ENCODE measurements around the gene MGRN1. TPM values are rescaled to one million over a fixed set of nuclear protein-coding genes. Genes with fewer than 3 reads are reported as not detected.
A peak's percentile ranks its signal among the peaks of the same experiment; 100 is the strongest.

MGRN1 gene
- total RNA-seq, 1 donor from 2014 or later: 79.7 TPM

GRCh38 chr16:4655801-4656200, 31.2 kb downstream of the MGRN1 start:
- H3K4me3 Mint-ChIP-seq: no peak overlapping the region
- H3K27ac Mint-ChIP-seq (ENCODE audit: unreplicated experiment): no peak overlapping the region
- H3K9me3 Mint-ChIP-seq: no peaks in the 10 kb centered on the region
- DNase-seq (ENCODE audit: low read depth, low spot score): no peak
- peaks cover under 1% of the 10 kb centered on the region for H3K4me1 Mint-ChIP-seq
- peaks cover 2% of the 10 kb centered on the region for H3K36me3 Mint-ChIP-seq (ENCODE audit: low read depth)
- TF ChIP-seq CTCF (conservative IDR thresholded peaks at IDR 0.05): no peak
- no peaks in the 10 kb centered on the region for H3K27me3 Mint-ChIP-seq (ENCODE audit: low read depth)

GRCh38 chr16:4656221-4656620, 31.6 kb downstream of the MGRN1 start:
- Mint-ChIP-seq H3K36me3 (ENCODE audit: low read depth) (no peaks in the 10 kb centered on the region), H3K9me3 (no peaks in the 10 kb centered on the region), H3K4me3 (no peak overlapping the region), H3K27me3 (ENCODE audit: low read depth) (no peaks in the 10 kb centered on the region), H3K27ac (ENCODE audit: unreplicated experiment) (no peak overlapping the region), H3K4me1 (peaks cover 3% of the 10 kb centered on the region)
- TF ChIP-seq CTCF (conservative IDR thresholded peaks at IDR 0.05): no peak
- no peak for DNase-seq (ENCODE audit: low read depth, low spot score)

GRCh38 chr16:4656695-4657686, 32.4 kb downstream of the MGRN1 start:
- no peak for DNase-seq (ENCODE audit: low read depth, low spot score)
- Mint-ChIP-seq H3K36me3 (ENCODE audit: low read depth) (no peaks in the 10 kb centered on the region), H3K27ac (ENCODE audit: unreplicated experiment) (no peak overlapping the region), H3K4me1 (peaks cover 3% of the 10 kb centered on the region), H3K27me3 (ENCODE audit: low read depth) (no peaks in the 10 kb centered on the region), H3K9me3 (no peaks in the 10 kb centered on the region), H3K4me3 (no peak overlapping the region)
- TF ChIP-seq CTCF (conservative IDR thresholded peaks at IDR 0.05): no peak

- no peak for TF ChIP-seq CTCF (conservative IDR thresholded peaks at IDR 0.05)
- DNase-seq (ENCODE audit: low read depth, low spot score): no peak
- Mint-ChIP-seq H3K9me3 (no peaks in the 10 kb centered on the region), H3K27me3 (ENCODE audit: low read depth) (no peaks in the 10 kb centered on the region), H3K27ac (ENCODE audit: unreplicated experiment) (no peak overlapping the region), H3K36me3 (ENCODE audit: low read depth) (no peaks in the 10 kb centered on the region), H3K4me3 (no peak overlapping the region), H3K4me1 (peaks cover 3% of the 10 kb centered on the region)
Measured at GRCh38 chr16:4659363-4660353, 35.0 kb downstream of the MGRN1 start.

- peaks cover 3% of the 10 kb centered on the region for H3K4me1 Mint-ChIP-seq
- DNase-seq (ENCODE audit: low read depth, low spot score): peak; percentile 14
- H3K36me3 Mint-ChIP-seq (ENCODE audit: low read depth): no peaks in the 10 kb centered on the region
- no peak for TF ChIP-seq CTCF (conservative IDR thresholded peaks at IDR 0.05)
- H3K27ac Mint-ChIP-seq (ENCODE audit: unreplicated experiment): peak overlapping the region; percentile 90
- H3K27me3 Mint-ChIP-seq (ENCODE audit: low read depth): no peaks in the 10 kb centered on the region
- no peaks in the 10 kb centered on the region for H3K9me3 Mint-ChIP-seq
- H3K4me3 Mint-ChIP-seq: no peak overlapping the region
Measured at GRCh38 chr16:4660454-4661007, 35.9 kb downstream of the MGRN1 start.
